NCI-H146 treated with DMSO at 0.1 percent for 48 hours (cell line): ENCODE results near the gene SPANXN2.
"Not testable (repeated sequence)": the region's sequence is repeated elsewhere in the genome, so short reads cannot be mapped to it uniquely, and the experiment has no call there.

Experiments used
- DNase-seq: peaks from one replicate; lab custom pipeline; 2025; ENCODE audit not compliant: unreplicated experiment; lab: John Stamatoyannopoulos, UW

Gene SPANXN2, protein sequence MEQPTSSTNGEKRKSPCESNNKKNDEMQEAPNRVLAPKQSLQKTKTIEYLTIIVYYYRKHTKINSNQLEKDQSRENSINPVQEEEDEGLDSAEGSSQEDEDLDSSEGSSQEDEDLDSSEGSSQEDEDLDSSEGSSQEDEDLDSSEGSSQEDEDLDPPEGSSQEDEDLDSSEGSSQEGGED

DNA sequence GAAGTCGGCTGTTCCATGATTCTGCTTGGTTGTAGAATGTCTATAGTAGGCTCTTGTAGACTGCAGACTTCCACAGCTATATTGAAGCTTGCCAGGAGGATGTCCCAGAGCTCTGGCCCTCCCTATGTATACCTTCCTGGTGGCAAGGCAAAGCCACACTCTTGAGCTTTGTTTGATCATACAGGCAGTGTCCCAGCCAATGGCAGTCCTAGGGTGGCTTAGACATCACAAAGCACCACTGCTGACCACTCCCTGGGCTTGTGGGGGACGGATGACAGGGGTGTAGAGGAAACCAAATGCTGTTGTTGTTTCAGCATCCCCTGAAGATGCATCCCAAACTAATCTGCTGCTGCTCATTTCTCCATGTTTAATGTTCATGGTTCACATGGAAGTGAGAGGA lies at the start of gene SPANXN2:
TSS of gene SPANXN2 (minus strand) at position 101 of the 400 bp plus-strand sequence. CDS start at position 17, 84 bp downstream.
- not testable (repeated sequence) for DNase-seq

- DNase-seq = no peak
Measured at GRCh38 chrX:143768976-143769375, 48.4 kb upstream of the SPANXN2 start.

DNA sequence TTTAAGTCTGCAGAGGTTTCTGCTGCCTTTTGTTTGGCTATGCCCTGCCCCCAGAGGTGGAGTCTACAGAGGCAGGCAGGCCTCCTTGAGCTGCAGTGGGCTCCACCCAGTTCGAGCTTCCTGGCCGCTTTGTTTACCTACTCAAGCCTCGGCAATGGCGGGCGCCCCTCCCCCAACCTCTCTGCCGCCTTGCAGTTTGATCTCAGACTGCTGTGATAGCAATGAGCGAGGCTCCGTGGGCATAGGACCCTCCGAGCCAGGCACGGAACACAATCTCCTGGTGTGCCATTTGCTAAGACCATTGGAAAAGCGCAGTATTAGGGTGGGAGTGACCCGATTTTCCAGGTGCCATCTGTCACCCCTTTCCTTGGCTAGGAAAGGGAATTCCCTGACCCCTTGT lies 47.2 kb upstream of the SPANXN2 start:
- not testable (repeated sequence) for DNase-seq

- no peak for DNase-seq
Measured at GRCh38 chrX:143757887-143758286, 37.3 kb upstream of the SPANXN2 start.

- DNase-seq = peak; percentile 3
Measured at GRCh38 chrX:143757375-143757774, 36.8 kb upstream of the SPANXN2 start.

DNA sequence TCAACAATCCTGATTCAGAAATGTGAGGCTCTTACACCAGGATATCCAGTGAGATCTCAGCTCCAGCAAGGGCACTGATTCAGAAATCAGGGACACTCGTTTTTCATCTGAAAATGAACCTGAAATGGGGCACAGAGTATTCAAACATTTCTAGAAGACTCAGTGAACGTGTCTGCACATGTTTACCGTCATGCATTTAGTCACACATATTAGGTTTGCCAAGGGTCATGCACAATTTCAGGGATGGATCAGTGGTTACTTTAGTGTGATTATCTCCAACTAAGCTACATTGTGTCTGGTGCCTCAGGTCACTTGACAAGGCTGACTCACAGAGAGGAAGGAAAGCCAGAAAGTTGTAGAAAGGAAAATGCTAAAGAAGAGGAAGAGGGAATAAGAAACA lies 33.6 kb upstream of the SPANXN2 start:
- DNase-seq = no peak

- no peak for DNase-seq
Measured at GRCh38 chrX:143733866-143734265, 13.3 kb upstream of the SPANXN2 start.

GRCh38 chrX:143726296-143726695 lies 5.7 kb upstream of the SPANXN2 start:
- DNase-seq = no peak

GRCh38 chrX:143701460-143701859 lies 19.1 kb downstream of the SPANXN2 start:
- no peak for DNase-seq

DNA sequence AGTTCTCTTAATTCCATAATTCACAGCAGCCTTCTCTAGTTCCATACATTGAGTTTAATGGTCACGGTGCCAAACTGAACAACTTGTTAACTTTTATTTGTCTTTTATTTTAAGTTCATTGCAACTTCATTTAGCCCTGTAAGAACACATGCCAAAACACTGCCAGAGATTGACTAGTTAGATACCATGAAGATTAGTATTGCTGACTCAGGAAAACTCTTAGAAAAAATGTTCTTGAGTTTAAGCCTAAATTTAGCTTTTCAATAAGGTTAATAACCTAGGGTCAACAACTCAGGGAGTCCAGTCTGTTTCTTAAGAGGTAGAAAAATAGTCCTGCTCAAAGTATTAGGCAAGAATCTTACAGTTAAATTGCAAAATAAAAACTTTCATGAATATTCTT lies 25.7 kb downstream of the SPANXN2 start:
- DNase-seq = no peak

DNA sequence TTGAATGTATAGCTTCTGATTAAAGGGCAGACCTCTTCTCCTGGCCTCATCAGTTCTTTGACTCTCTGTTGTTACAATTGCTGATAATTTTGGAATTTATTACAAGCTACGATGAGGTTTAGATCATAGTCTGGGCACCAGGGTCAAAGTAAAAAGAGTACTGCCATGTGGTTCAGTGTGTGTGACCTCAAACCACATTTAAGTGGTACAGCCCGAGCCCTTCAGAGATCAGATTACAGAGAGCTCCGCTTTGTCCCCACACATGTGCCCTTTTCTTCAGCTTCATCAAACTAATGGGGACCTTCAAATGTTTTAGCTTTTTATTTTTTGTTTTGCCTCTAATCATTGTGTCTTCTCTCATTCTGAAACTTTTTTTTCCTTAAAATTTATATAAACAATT lies 37.1 kb downstream of the SPANXN2 start:
- no peak for DNase-seq

- no peak for DNase-seq
Measured at GRCh38 chrX:143674926-143675325, 45.6 kb downstream of the SPANXN2 start.

GRCh38 chrX:143669395-143669794 lies 51.2 kb downstream of the SPANXN2 start:
- no peak for DNase-seq

- DNase-seq = no peak
Measured at GRCh38 chrX:143664302-143664701, 56.2 kb downstream of the SPANXN2 start.

- no peak for DNase-seq
Measured at GRCh38 chrX:143663755-143664154, 56.8 kb downstream of the SPANXN2 start.
